Measurements from ENCODE around the gene LMO1.

DNA sequence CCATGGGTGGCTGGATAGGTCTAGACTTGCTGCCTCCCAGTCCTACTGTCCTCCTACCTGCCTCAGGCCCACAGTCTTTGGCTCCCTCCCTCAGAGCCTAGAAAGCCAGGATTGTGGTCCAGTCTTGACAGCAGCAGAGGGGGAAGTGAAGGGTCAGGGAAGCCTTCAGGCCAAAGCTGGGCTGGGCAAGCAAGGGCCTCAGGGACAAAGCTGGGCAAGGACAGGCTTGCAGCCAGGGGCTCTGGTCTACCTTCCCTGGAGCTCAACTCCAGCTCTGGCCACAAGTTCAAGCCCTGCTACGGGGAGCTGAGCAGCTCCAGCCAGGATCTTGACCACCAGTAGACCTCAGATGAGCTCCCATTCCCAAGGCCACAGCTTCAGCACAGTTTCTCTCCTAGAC, 14.9 kb downstream of the LMO1 start:
- TF ChIP-seq PHF8 (conservative IDR thresholded peaks at IDR 0.05; ENCODE audit: low read depth, low read length) (no peak), RAD21 (IDR thresholded peaks at IDR 0.05 in 1 of 2, conservative IDR thresholded peaks at IDR 0.05 in 1 of 2; ENCODE audit: low read depth in 2 of 2, low read length in 2 of 2) (no peak), JUN (IDR thresholded peaks at IDR 0.05; ENCODE audit: low read depth, low read length) (no peak)
